Cardiac septum (tissue), 1 donor: ENCODE data around the gene SH2D4B. TPM values are rescaled to one million over a fixed set of nuclear protein-coding genes. Genes with fewer than 3 reads are reported as not detected.

Source experiments
- DNase-seq: peaks from one replicate; pipeline ENCODE4 v3.0.0-alpha.2; 2020; ENCODE audit warnings: low spot score
- intact Hi-C: fragments of 100-400 bp; cut with DNase I; formaldehyde crosslinking; loops from one replicate; pipeline ENCODE4 v1.14.0; 2022
- long read RNA-seq: library from polyadenylated mRNA; unstranded; transcript quantifications from one replicate; pipeline ENCODE4 v2.0.0, GENCODE V29; 2021
- total RNA-seq: library from RNA; stranded (reverse); fragmentation: NEBNext Ultra II Directional; extraction: Animal tissue kit (Norgen Biotek cat#: 25700); gene quantifications from one replicate; pipeline ENCODE4 v1.2.1, GENCODE V29; 2021
- donor health status: DM: no; HTN: no; CAD: no.

SH2D4B gene
- not detected for total RNA-seq
- long read RNA-seq, result 0 reads

- intact Hi-C loops, result no loop called here
- DNase-seq, result no peak
Measured at GRCh38 chr10:80537736-80538480, at the start of gene SH2D4B. SH2D4B (plus strand) TSS chr10:80537902; CDS start chr10:80538332, 430 bp downstream.

GRCh38 chr10:80488539-80489066 lies 49.1 kb upstream of the SH2D4B start:
- intact Hi-C loops, result no loop called here
- DNase-seq, result peak; percentile 15

- DNase-seq, result peak; percentile 55
- intact Hi-C loops, result no loop called here
Measured at GRCh38 chr10:80489371-80490112, 48.2 kb upstream of the SH2D4B start.

GRCh38 chr10:80491251-80492102 lies 46.2 kb upstream of the SH2D4B start:
- DNase-seq, result peak; percentile 76
- intact Hi-C loops, result no loop called here

GRCh38 chr10:80492848-80493521 lies 44.7 kb upstream of the SH2D4B start:
- DNase-seq, result no peak
- intact Hi-C loops, result no loop called here

GRCh38 chr10:80493522-80494051 lies 44.1 kb upstream of the SH2D4B start:
- DNase-seq, result peak; percentile 9
- intact Hi-C loops, result no loop called here

GRCh38 chr10:80496555-80497172 lies 41.0 kb upstream of the SH2D4B start:
- intact Hi-C loops, result no loop called here
- DNase-seq, result no peak

GRCh38 chr10:80497187-80498077 lies 40.3 kb upstream of the SH2D4B start:
- peak; percentile 80 for DNase-seq
- intact Hi-C loops, result no loop called here

- intact Hi-C loops, result no loop called here
- DNase-seq, result peak; percentile 44
Measured at GRCh38 chr10:80498078-80498832, 39.4 kb upstream of the SH2D4B start.

GRCh38 chr10:80498833-80499741 lies 38.6 kb upstream of the SH2D4B start:
- intact Hi-C loops, result no loop called here
- peak; percentile 95 for DNase-seq

GRCh38 chr10:80500572-80501380 lies 36.9 kb upstream of the SH2D4B start:
- intact Hi-C loops, result loop anchor here (5.0 kb wide), 1 partner anchor 118 kb away; no protein-coding TSS in a partner anchor
- peak; percentile 73 for DNase-seq

- intact Hi-C loops, result loop anchor here (5.0 kb wide), 1 partner anchor 119 kb away; no protein-coding TSS in a partner anchor
- peak; percentile 54 for DNase-seq
Measured at GRCh38 chr10:80501381-80501912, 36.3 kb upstream of the SH2D4B start.

GRCh38 chr10:80501913-80502521 lies 35.7 kb upstream of the SH2D4B start:
- intact Hi-C loops, result loop anchor here (5.0 kb wide), 1 partner anchor 120 kb away; no protein-coding TSS in a partner anchor

More at GRCh38 chr10:80501913-80502521, 35.7 kb upstream of the SH2D4B start:
- DNase-seq, result peak; percentile 75
